Measurements from ENCODE around the gene PSMA3. TPM values are rescaled to one million over a fixed set of nuclear protein-coding genes. Genes with fewer than 3 reads are reported as not detected.

Gene PSMA3
- total RNA-seq, 3 donors from 2014 or later (not counting 1 experiment from before 2014, with no cell fraction given) = 107 to 120 (median 115) TPM

DNA sequence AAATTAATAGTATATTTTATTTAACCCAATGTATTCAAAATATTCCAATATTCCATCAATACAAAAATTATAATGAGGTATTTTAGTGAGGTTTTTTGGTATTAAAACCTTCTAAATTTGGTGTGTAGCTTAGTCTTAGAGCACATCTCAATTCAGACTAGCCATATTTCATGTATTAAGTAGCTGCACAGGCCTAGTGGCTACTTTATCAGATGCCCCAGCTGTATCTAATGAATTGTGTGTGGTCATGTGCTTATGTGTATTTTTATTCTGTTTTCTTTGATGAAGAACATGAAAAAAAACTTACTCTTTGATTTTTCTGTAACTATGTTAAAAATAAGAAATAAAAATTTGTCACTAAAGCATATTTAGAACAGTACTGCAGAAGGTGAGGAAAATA is 31.5 kb upstream of the PSMA3 start:
- no peaks in the 10 kb centered on the region for H3K4me1 Mint-ChIP-seq
- no peaks in the 10 kb centered on the region for H3K4me1 ChIP-seq (ENCODE audit: control insufficient read depth, insufficient read depth, low read length)
- H3K9me3 ChIP-seq (ENCODE audit: control insufficient read depth, insufficient read depth, low read length) = no peaks in the 10 kb centered on the region
- H3K36me3 ChIP-seq (ENCODE audit: control insufficient read depth, insufficient read depth, low read length) = peaks cover 61% of the 10 kb centered on the region
- H3K27me3 ChIP-seq (ENCODE audit: control insufficient read depth, insufficient read depth, low read length) = no peaks in the 10 kb centered on the region
- ATAC-seq (no peak), DNase-seq (no peak)
- no peaks in the 10 kb centered on the region for H3K27me3 Mint-ChIP-seq (ENCODE audit: low read depth in 2 of 2)
- H3K36me3 Mint-ChIP-seq = peaks cover 26% of the 10 kb centered on the region
- intact Hi-C loops (cut with micrococcal nuclease) = no loop called here
- H3K27ac ChIP-seq (ENCODE audit: low read length) = no peak overlapping the region
- no peaks in the 10 kb centered on the region for H3K9me3 Mint-ChIP-seq
- TF ChIP-seq, protein P1, sequence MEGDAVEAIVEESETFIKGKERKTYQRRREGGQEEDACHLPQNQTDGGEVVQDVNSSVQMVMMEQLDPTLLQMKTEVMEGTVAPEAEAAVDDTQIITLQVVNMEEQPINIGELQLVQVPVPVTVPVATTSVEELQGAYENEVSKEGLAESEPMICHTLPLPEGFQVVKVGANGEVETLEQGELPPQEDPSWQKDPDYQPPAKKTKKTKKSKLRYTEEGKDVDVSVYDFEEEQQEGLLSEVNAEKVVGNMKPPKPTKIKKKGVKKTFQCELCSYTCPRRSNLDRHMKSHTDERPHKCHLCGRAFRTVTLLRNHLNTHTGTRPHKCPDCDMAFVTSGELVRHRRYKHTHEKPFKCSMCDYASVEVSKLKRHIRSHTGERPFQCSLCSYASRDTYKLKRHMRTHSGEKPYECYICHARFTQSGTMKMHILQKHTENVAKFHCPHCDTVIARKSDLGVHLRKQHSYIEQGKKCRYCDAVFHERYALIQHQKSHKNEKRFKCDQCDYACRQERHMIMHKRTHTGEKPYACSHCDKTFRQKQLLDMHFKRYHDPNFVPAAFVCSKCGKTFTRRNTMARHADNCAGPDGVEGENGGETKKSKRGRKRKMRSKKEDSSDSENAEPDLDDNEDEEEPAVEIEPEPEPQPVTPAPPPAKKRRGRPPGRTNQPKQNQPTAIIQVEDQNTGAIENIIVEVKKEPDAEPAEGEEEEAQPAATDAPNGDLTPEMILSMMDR (IDR thresholded peaks at IDR 0.05) = no peak
- H3K27ac Mint-ChIP-seq = no peak overlapping the region
- H3K4me3 Mint-ChIP-seq = no peak overlapping the region
- H3K4me3 ChIP-seq (ENCODE audit: low read length) = no peak overlapping the region

DNA sequence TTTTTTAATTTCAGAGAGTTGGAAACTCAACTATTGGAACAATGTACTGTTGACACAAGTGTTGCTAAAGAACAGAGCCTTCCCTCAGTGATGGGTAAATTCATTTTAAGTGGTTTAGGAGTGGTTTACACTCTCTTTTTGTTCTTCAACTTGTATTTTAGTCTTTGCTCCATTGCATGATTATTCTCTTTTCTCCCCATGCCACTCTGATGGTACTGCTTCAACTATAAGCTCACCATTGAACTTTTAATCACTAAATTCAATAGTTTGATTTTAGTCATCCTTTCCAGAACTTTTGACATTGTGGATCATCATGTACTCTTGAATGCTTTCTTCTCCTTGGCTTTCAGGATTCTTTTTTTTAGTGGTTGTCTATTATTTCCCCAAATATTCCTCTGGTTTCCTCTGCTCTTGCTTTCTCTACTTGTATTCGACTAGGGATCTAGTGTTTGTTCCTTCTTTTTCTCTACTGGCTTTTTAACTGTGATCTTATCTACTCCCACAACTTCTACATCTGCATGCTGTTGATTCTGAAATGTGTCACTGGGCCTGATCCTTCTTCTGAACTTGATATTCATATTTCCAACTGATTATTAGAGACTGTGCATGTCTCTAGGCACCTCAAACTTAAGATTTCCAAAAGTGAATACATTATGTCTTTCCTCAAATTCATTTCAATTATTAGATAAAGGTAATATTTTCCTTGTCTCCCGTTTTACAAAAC is 29.3 kb upstream of the PSMA3 start:
- ATAC-seq (no peak), DNase-seq (no peak)
- Mint-ChIP-seq H3K36me3 (peaks cover 26% of the 10 kb centered on the region), H3K9me3 (no peaks in the 10 kb centered on the region), H3K4me3 (no peak overlapping the region), H3K27me3 (ENCODE audit: low read depth in 2 of 2) (no peaks in the 10 kb centered on the region), H3K27ac (no peak overlapping the region), H3K4me1 (no peaks in the 10 kb centered on the region)
- WGBS (ENCODE audit: insufficient coverage) = 69% methylated on average over 2 of the region's 2 CpGs
- H3K4me1 ChIP-seq (ENCODE audit: control insufficient read depth, insufficient read depth, low read length) = no peaks in the 10 kb centered on the region
- no peak overlapping the region for H3K4me3 ChIP-seq (ENCODE audit: low read length)
- peaks cover 54% of the 10 kb centered on the region for H3K36me3 ChIP-seq (ENCODE audit: control insufficient read depth, insufficient read depth, low read length)
- TF ChIP-seq, protein P1 (IDR thresholded peaks at IDR 0.05) = no peak
- no peak overlapping the region for H3K27ac ChIP-seq (ENCODE audit: low read length)
- no peaks in the 10 kb centered on the region for H3K9me3 ChIP-seq (ENCODE audit: control insufficient read depth, insufficient read depth, low read length)
- intact Hi-C loops (cut with micrococcal nuclease) = no loop called here
- no peaks in the 10 kb centered on the region for H3K27me3 ChIP-seq (ENCODE audit: control insufficient read depth, insufficient read depth, low read length)

DNA sequence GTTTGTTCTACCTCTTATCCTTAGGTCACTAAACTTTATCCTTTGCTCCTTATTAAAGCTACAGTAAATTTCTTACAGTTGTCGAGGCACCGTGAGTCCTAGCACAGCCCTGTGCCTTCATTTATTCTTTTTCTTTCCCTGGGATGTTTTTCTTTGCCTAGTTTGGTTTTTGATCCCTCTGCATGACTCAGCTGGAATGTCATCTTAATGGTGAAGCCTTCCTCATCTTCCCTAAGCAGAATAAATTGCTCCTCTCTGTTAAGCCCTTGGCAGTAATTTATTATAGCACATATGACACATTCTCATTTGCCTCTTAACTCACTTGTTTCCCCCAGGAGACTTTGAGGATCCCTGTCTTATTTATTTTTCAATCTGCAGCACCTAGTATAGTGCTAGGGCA is 28.1 kb upstream of the PSMA3 start:
- no peaks in the 10 kb centered on the region for H3K4me1 Mint-ChIP-seq
- H3K27ac ChIP-seq (ENCODE audit: low read length) = no peak overlapping the region
- TF ChIP-seq, protein P1 (IDR thresholded peaks at IDR 0.05) = no peak
- H3K27me3 ChIP-seq (ENCODE audit: control insufficient read depth, insufficient read depth, low read length) = no peaks in the 10 kb centered on the region
- H3K4me3 Mint-ChIP-seq = no peak overlapping the region
- H3K36me3 Mint-ChIP-seq = peaks cover 26% of the 10 kb centered on the region
- intact Hi-C loops (cut with micrococcal nuclease) = no loop called here
- no peaks in the 10 kb centered on the region for H3K9me3 ChIP-seq (ENCODE audit: control insufficient read depth, insufficient read depth, low read length)
- ATAC-seq (no peak), DNase-seq (no peak)
- H3K4me1 ChIP-seq (ENCODE audit: control insufficient read depth, insufficient read depth, low read length) = no peaks in the 10 kb centered on the region
- H3K27me3 Mint-ChIP-seq (ENCODE audit: low read depth in 2 of 2) = no peaks in the 10 kb centered on the region
- 100% methylated on average over 2 of the region's 2 CpGs for WGBS (ENCODE audit: insufficient coverage)
- no peak overlapping the region for H3K27ac Mint-ChIP-seq
- no peaks in the 10 kb centered on the region for H3K9me3 Mint-ChIP-seq
- peaks cover 48% of the 10 kb centered on the region for H3K36me3 ChIP-seq (ENCODE audit: control insufficient read depth, insufficient read depth, low read length)
- H3K4me3 ChIP-seq (ENCODE audit: low read length) = no peak overlapping the region
